ENCODE measurements around the gene ARL11.

The ARL11 gene

GRCh38 chr13:49643035-49643646, 14.8 kb downstream of the ARL11 start:
- DNase-seq (ENCODE audit: extremely low spot score, insufficient read length, low read depth) (no peak), FAIRE-seq (peak; percentile 64)

GRCh38 chr13:49645451-49645850, 17.1 kb downstream of the ARL11 start:
- DNase-seq (ENCODE audit: extremely low spot score, insufficient read length, low read depth) = no peak
- FAIRE-seq = no peak

DNA sequence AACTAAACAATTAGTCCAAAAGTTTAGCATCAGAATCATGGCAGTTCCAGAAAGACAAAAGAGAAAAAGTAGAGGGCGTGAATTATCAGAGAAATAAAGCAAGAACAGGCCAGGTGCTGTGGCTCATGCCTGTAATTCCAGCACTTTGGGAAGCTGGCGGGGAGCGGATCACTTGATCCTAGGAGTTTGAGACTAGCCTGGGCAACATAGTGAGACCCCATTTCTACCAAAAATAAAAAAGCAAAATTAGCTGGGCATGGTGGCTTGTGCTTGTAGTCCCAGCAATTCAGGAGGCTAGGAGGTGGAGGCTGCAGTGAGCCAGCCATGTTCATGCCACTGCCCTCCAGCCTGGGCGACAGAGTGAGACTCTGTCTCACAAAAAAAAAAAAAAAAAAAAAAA, 18.4 kb downstream of the ARL11 start:
- DNase-seq (ENCODE audit: extremely low spot score, insufficient read length, low read depth) = no peak
- FAIRE-seq = no peak

DNA sequence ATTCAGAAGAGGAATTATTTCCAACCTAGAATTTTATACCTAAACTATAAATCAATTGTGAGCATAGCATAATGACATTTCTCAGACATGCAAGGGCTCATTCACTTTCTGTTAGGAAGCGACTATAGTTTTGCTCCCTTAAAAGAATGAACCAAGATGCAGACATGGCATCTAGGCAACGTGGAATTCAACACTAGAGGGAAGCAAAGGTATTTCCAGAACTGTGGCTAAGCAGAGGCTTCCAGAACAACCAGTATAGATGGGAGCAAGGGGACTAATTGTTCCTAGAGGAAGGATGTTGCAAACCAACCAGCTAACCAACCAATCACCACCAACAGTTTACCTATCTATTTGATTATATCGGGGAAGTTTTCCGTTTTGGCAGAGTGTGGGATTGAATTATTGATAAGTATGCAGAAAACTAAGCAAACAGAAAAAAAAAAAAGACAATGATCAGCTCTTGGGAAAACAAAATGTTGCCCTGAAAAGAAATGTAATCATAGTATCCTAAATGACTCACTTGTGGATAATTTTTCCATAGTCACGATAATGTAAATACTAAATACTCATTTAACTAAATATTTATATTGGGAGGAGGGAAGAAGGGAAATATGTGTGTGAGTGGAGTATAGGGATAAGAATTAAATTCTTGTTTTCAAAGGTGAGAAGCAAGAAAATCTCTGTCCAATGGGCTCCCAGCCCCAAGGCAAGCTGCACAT, 21.1 kb downstream of the ARL11 start:
- DNase-seq (ENCODE audit: extremely low spot score, insufficient read length, low read depth) (no peak), FAIRE-seq (no peak)

DNA sequence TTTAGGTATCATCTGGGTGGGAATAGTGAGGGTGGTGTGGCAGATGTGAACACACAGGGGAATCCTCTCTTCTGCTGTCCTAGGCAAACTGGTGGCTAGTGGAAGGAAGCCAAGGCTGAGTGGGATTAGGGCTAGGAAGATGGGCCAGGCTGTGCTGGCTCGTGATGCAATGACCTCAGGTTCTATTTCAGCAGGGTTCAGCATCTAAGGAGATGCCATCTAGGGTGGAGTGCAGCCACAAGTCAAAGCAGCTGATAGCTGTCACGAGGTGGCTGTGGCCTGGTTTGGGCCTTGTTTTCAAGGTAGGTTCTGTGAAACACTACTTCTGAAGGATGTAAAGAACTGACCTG, 21.6 kb downstream of the ARL11 start:
- FAIRE-seq (no peak), DNase-seq (ENCODE audit: extremely low spot score, insufficient read length, low read depth) (no peak)

DNA sequence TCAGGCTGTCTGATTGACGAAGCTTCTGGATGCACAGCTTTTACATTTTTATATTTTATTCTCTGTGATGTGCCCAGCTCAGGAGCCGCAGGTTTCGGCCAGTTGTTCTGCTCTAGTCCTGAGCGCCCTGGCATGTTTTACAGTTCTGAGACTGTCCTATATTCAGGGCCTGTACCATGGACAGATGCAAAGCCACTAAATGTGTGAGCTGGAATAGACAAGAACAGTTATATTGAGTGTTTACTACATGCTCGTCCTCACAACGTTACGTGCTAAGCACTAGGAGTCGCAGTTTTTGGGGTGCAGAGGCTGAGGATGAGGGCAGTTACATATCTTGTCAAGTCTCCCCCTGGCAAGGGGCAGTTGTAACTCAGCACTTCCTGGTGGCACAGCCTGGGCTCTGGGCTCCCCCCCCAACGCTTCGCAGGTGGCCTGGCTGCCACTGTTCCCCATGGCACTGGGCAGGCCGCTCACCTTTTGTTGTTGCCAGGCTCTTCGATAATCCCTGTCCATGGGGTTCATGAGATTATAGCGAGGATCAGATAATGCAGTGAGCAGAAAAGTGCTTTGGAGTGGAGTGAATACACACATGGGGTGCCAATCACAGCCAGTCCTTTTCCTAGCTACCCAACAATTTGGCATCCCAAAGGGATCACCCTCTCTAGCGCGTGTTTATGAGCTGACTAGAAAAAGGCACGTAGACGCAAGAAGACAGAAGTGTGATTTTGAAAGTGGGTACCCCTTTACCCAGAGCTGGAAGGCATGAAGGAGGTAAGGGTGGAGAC, 23.5 kb downstream of the ARL11 start:
- no peak for FAIRE-seq
- no peak for DNase-seq (ENCODE audit: extremely low spot score, insufficient read length, low read depth)

DNA sequence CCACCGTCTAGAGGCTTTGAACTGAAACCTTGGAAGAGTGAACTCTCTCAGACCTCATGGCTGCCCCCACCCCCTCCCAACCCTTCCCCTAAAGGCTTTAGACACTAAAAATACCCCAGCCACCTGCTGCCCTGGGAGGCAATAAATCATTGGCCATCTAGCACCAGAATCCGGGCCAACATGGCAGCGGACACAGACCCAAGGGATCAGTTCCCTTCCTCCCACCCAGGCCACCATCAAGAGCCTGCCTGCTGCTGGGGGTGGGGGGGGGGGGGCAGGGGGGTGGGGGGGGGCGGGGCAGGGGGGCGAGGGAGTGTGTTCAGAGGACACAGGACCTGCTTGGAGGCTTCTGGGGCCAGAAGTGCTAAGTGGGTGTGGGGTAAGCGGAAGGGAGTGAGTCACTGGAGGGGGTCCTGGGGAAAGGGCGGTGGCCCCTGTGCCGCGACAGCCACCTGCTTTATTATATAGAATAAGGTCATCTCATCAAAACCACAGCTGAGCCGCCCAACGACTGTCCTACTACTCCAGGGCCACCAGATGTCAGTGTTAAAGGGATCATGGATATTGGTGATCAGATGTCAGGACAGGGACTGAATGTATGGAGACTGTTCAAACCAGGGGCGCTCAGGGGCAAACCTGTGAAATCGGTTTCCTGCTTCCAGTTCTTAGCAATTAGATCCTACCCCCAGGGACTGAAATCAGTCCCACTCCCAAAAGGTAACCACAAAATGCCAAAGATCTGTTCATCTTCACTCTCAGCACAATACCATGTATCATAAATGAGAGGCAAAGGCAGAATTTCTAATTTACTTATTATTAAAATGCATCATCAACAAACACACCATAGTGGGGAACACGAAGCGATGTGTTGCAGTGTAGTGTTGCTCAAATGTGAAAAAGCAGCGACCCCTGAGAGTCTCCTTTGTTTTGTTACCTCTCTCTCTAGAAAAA, 24.3 kb downstream of the ARL11 start:
- DNase-seq (ENCODE audit: extremely low spot score, insufficient read length, low read depth) (no peak), FAIRE-seq (peak; percentile 21)

DNA sequence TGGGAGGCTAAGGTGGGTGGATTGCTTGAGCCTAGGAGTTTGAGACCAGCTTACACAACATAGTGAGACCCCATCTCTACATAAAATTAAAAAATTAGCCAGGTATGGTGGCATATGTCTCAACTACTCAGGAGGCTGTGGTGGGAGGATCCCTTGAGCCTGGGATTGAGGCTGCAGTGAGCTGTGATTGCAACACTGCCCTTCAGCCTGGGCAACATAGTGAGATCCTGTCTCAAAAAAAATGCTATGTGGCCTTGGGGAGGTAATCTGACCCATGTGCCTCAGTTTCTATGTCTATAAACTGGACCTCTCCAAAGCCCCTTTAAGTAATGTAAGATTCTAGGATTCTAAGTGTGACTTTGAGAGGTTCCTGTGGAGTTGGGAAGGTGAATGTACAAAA, 25.2 kb downstream of the ARL11 start:
- FAIRE-seq (no peak), DNase-seq (ENCODE audit: extremely low spot score, insufficient read length, low read depth) (no peak)

GRCh38 chr13:49654011-49654410, 25.7 kb downstream of the ARL11 start:
- no peak for FAIRE-seq

DNA sequence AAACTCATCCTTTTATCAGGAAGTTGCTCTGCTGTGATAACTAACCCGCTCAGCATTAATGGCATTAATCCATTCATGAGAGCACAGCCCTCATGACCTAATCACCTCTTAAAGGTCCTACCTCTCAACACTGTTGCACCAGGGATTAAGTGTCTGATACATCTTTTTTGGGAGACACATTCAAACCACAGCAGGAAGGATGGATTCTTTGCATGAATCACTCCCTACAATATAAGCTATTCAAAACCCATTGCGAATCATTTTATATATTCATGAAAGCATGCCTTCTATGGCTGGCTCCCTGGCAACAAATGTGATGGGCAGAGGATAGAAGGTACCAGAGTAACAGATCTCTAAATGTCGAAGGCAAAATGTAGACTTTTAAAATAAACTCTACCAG, 27.6 kb downstream of the ARL11 start:
- no peak for FAIRE-seq
- no peak for DNase-seq (ENCODE audit: extremely low spot score, insufficient read length, low read depth)

More at GRCh38 chr13:49654011-49654410, 25.7 kb downstream of the ARL11 start:
- no peak for DNase-seq (ENCODE audit: extremely low spot score, insufficient read length, low read depth)

DNA sequence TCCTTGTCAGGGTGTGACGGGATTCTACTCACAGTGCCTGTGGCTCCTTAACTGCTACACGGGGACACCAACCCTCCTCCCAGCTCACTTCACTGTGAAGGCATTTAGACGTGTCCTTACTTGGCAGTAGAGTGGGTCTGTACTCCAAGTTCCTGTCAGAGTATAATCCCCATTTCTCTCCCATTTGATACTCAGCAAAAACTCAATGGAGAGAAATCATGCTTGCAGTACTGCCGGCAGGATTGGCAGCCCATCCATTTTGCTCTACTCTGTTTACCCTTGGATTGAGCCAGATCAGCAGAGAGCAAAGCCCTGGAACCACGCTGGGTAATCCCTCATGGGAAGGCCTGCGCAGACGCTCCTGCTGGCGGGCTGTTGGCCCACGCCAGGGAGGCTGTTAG, 28.9 kb downstream of the ARL11 start:
- FAIRE-seq (no peak), DNase-seq (ENCODE audit: extremely low spot score, insufficient read length, low read depth) (no peak)

DNA sequence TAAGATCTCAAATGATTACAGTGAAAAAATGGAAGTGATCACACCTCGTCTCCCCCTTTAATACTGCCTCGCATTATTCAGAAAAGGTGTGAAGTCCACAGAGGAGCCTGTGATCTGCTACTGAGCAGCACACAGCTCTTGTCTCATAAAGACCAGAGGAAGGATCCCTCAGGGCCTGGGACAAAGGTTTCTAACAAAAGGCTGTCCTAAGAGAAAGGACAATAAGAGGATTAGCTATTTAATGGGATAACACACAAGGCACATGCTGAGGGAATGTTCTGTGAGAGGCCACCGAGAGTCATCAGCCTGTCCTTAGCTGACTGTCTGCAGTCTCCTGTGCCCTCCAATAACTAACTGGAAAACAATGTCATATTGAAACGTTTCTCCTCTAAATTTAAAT, 36.3 kb downstream of the ARL11 start:
- FAIRE-seq (no peak), DNase-seq (ENCODE audit: extremely low spot score, insufficient read length, low read depth) (no peak)

DNA sequence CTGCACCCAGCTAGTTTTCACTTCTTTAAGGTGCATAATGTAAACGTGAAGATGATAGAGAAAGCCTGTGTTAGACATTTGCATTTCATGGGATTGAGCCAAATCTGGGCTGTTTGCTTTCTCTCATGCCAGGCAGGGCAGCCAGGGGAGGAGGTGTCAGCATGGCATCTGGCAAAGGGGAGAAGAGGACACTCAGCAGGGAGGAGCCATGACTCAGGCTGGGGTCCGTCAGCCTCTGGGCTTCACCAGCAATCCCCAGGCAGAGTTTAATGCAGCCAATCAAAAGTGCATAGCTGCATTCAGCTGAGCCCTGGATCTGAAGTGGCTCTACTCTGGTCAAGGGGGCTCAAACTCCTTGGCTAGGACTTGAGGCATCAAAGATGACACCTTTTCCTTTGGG, 39.5 kb downstream of the ARL11 start:
- no peak for DNase-seq (ENCODE audit: extremely low spot score, insufficient read length, low read depth)

GRCh38 chr13:49669735-49670309, 41.5 kb downstream of the ARL11 start:
- DNase-seq (ENCODE audit: extremely low spot score, insufficient read length, low read depth) (peak; percentile 25), FAIRE-seq (peak; percentile 82)

More for the DNA sequence above, 39.5 kb downstream of the ARL11 start:
- no peak for FAIRE-seq

GRCh38 chr13:49670828-49671227, 42.5 kb downstream of the ARL11 start:
- FAIRE-seq = no peak

GRCh38 chr13:49676581-49677298, 48.4 kb downstream of the ARL11 start:
- DNase-seq (ENCODE audit: extremely low spot score, insufficient read length, low read depth) (no peak), FAIRE-seq (no peak)

More at GRCh38 chr13:49670828-49671227, 42.5 kb downstream of the ARL11 start:
- no peak for DNase-seq (ENCODE audit: extremely low spot score, insufficient read length, low read depth)

DNA sequence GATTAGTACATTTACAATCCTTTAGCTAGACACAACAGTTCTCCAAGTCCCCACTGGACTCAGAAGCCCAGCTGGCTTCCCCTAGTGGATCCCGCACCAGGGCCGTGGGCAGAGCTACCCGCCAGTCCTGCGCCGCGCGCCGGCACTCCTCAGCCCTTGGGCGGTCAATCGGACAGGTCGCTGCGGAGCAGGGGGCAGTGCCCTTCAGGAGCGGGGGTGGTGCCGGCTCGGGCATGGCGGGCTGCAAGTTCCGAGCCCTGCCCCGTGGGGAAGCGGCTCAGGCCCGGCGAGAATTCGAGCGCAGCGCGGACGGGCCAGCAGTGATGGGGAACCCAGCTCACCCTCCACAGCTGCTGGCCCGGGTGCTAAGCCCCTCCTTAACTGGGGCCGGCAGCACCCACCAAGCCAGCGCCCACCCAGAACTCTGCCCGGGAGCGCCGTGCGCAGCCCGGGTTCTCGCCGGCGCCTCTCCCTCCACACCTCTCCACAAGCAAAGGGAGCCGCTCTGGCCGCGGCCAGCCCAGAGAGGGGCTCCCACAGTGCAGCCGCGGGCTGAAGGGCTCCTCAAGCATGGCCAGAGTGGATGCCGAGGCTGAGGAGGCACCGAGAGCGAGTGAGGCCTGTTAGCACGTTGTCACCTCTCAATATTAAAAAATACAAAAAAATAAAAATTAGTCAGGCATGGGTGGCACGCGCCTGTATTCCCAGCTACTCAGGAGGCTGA, 50.0 kb downstream of the ARL11 start:
- FAIRE-seq (no peak), DNase-seq (ENCODE audit: extremely low spot score, insufficient read length, low read depth) (no peak)

DNA sequence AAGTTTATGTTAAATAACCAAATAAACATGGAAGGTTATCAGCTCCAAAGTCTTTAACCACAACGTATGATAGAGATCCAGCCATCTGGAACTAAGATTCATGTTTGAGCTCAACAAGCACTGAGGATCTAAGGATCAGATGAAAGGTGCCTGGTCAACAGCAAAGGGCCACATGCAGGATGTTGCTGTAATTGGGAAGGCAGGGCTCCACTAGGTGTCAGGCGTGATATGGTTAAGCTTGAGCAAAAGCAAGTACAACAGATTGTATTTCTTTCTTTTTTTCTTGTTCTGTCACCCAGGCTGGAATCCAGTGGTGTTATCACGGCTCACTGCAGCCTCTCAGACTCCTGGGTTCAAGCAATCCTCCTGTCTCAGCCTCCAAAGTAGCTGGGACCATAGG, 50.9 kb downstream of the ARL11 start:
- no peak for DNase-seq (ENCODE audit: extremely low spot score, insufficient read length, low read depth)
- peak; percentile 50 for FAIRE-seq
